ENCODE results near the gene FAM228A.
"Not testable (repeated sequence)": the region's sequence is repeated elsewhere in the genome, so short reads cannot be mapped to it uniquely, and the experiment has no call there.

FAM228A gene

GRCh38 chr2:24174851-24175277, at the start of gene FAM228A:
Gene FAM228A (plus strand): TSS chr2:24175053. CDS start chr2:24175481, 428 bp downstream.
- ATAC-seq (no peak), DNase-seq (no peak)

- ATAC-seq: no peak
- no peak for DNase-seq
Measured at GRCh38 chr2:24125956-24126355, 48.9 kb upstream of the FAM228A start.

GRCh38 chr2:24132543-24132942, 42.3 kb upstream of the FAM228A start:
- DNase-seq: no peak
- no peak for ATAC-seq

GRCh38 chr2:24140305-24140704, 34.5 kb upstream of the FAM228A start:
- ATAC-seq, DNase-seq: not testable (repeated sequence)

GRCh38 chr2:24147364-24147763, 27.5 kb upstream of the FAM228A start:
- ATAC-seq (no peak), DNase-seq (no peak)

GRCh38 chr2:24152413-24153197, 22.2 kb upstream of the FAM228A start:
- no peak for DNase-seq
- no peak for ATAC-seq

- DNase-seq: no peak
- no peak for ATAC-seq
Measured at GRCh38 chr2:24153478-24153877, 21.4 kb upstream of the FAM228A start.

GRCh38 chr2:24158131-24158530, 16.7 kb upstream of the FAM228A start:
- no peak for ATAC-seq
- DNase-seq: no peak

GRCh38 chr2:24159708-24160107, 15.1 kb upstream of the FAM228A start:
- ATAC-seq: no peak
- no peak for DNase-seq

GRCh38 chr2:24160761-24161160, 14.1 kb upstream of the FAM228A start:
- DNase-seq (no peak), ATAC-seq (no peak)

GRCh38 chr2:24162494-24162893, 12.4 kb upstream of the FAM228A start:
- ATAC-seq: no peak
- DNase-seq: no peak

- DNase-seq (no peak), ATAC-seq (no peak)
Measured at GRCh38 chr2:24163186-24163585, 11.7 kb upstream of the FAM228A start.

GRCh38 chr2:24163601-24164000, 11.3 kb upstream of the FAM228A start:
- ATAC-seq: no peak

GRCh38 chr2:24164416-24164973, 10.4 kb upstream of the FAM228A start:
- DNase-seq (peak; percentile 69), ATAC-seq (peak; percentile 75)

More at GRCh38 chr2:24163601-24164000, 11.3 kb upstream of the FAM228A start:
- DNase-seq: no peak

GRCh38 chr2:24169023-24169422, 5.8 kb upstream of the FAM228A start:
- DNase-seq: no peak
- no peak for ATAC-seq

- DNase-seq: no peak
- ATAC-seq: no peak
Measured at GRCh38 chr2:24175631-24176187, 856 bp downstream of the FAM228A start.

GRCh38 chr2:24176326-24176725, 1.5 kb downstream of the FAM228A start:
- ATAC-seq: no peak

GRCh38 chr2:24179683-24180082, 4.8 kb downstream of the FAM228A start:
- ATAC-seq (no peak), DNase-seq (no peak)

More at GRCh38 chr2:24176326-24176725, 1.5 kb downstream of the FAM228A start:
- no peak for DNase-seq

- no peak for ATAC-seq
- DNase-seq: no peak
Measured at GRCh38 chr2:24181849-24182248, 7.0 kb downstream of the FAM228A start.

GRCh38 chr2:24182507-24182906, 7.7 kb downstream of the FAM228A start:
- DNase-seq (no peak), ATAC-seq (no peak)

- ATAC-seq: no peak
- DNase-seq: no peak
Measured at GRCh38 chr2:24183366-24184069, 8.7 kb downstream of the FAM228A start.

- DNase-seq: no peak
- ATAC-seq: no peak
Measured at GRCh38 chr2:24189551-24189950, 14.7 kb downstream of the FAM228A start.

- no peak for DNase-seq
- no peak for ATAC-seq
Measured at GRCh38 chr2:24190503-24190902, 15.7 kb downstream of the FAM228A start.
